Nephron progenitor cell (in vitro differentiated cells): ENCODE results near the gene ZMIZ1.

Experiments
- DNase-seq: peaks from one replicate; pipeline ENCODE4 v3.0.0; 2021
- H3K27ac Mint-ChIP-seq: 2 replicates; pipeline ENCODE4 v1.8.0; 2021; ENCODE audit warnings: mild to moderate bottlenecking, moderate library complexity, mixed read lengths
- H3K27me3 Mint-ChIP-seq: 2 replicates; pipeline ENCODE4 v1.8.0; 2021; ENCODE audit warnings: mild to moderate bottlenecking, low read depth, mixed read lengths; ENCODE audit not compliant: poor library complexity
- H3K36me3 Mint-ChIP-seq: 2 replicates; pipeline ENCODE4 v1.8.0; 2021; ENCODE audit warnings: low read depth, mixed read lengths
- H3K4me1 Mint-ChIP-seq: 2 replicates; pipeline ENCODE4 v1.8.0; 2021; ENCODE audit warnings: mixed read lengths
- H3K4me3 Mint-ChIP-seq: 2 replicates; pipeline ENCODE4 v1.8.0; 2021; ENCODE audit warnings: mild to moderate bottlenecking, moderate library complexity, mixed read lengths
- H3K9me3 Mint-ChIP-seq: 2 replicates; pipeline ENCODE4 v1.8.0; 2021; ENCODE audit warnings: mild to moderate bottlenecking, moderate library complexity, mixed read lengths
- TF ChIP-seq, protein P1 (sequence below): fragments of 200-600 bp; sonication (generic); IDR thresholded peaks from 2 replicates; pipeline ENCODE4 v1.5.0; 2021; ENCODE audit warnings: antibody characterized with exemption

Gene ZMIZ1

DNA sequence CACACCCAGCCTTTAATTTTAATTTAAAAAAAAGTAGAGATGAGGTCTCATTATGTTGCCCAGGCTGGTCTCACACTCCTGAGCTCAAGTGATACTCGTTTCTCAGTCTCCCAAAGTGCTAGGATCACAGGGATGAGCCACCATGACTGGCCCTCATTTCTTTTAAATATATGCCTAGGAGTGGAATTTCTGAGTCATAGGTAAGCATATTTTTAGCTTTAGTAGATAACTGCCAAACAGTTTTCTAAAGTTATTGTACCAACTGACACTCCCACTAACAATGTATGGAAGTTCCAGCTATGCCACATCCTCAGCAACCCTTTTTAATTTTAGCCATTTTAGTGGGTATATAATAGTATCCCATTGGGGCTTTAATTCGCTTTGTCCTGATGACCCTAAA, 264.7 kb downstream of the ZMIZ1 start:
- Mint-ChIP-seq H3K4me3 (no peak overlapping the region), H3K4me1 (peaks cover 25% of the 10 kb centered on the region)
- TF ChIP-seq, protein P1, sequence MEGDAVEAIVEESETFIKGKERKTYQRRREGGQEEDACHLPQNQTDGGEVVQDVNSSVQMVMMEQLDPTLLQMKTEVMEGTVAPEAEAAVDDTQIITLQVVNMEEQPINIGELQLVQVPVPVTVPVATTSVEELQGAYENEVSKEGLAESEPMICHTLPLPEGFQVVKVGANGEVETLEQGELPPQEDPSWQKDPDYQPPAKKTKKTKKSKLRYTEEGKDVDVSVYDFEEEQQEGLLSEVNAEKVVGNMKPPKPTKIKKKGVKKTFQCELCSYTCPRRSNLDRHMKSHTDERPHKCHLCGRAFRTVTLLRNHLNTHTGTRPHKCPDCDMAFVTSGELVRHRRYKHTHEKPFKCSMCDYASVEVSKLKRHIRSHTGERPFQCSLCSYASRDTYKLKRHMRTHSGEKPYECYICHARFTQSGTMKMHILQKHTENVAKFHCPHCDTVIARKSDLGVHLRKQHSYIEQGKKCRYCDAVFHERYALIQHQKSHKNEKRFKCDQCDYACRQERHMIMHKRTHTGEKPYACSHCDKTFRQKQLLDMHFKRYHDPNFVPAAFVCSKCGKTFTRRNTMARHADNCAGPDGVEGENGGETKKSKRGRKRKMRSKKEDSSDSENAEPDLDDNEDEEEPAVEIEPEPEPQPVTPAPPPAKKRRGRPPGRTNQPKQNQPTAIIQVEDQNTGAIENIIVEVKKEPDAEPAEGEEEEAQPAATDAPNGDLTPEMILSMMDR: no peak

DNA sequence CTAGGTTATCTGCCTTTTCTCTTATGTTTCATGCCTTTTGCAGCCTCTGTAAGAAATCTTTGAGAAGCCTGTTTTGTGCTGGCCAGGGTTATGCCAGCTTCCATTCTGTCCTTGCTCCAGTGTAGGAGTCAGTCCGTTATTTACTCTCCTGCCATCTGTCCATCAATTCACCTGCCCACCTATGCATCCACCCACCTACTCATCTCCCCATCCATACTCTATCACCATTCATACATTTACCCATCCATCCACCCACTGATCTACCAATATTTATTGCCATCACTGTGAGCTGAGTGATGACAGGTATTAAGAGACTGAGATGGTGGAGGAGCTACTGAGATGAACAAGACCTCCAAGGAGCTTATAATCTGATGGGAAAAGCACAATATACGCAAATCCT, 265.8 kb downstream of the ZMIZ1 start:
- Mint-ChIP-seq H3K36me3 (no peaks in the 10 kb centered on the region), H3K4me3 (no peak overlapping the region), H3K4me1 (peaks cover 25% of the 10 kb centered on the region), H3K27ac (no peak overlapping the region), H3K9me3 (peaks cover 23% of the 10 kb centered on the region), H3K27me3 (peaks cover 7% of the 10 kb centered on the region)
- TF ChIP-seq, protein P1: no peak
- no peak for DNase-seq

More for the DNA sequence above, 264.7 kb downstream of the ZMIZ1 start:
- no peak for DNase-seq
- no peaks in the 10 kb centered on the region for H3K36me3 Mint-ChIP-seq
- no peak overlapping the region for H3K27ac Mint-ChIP-seq
- H3K27me3 Mint-ChIP-seq: peaks cover 7% of the 10 kb centered on the region
- peaks cover 19% of the 10 kb centered on the region for H3K9me3 Mint-ChIP-seq

DNA sequence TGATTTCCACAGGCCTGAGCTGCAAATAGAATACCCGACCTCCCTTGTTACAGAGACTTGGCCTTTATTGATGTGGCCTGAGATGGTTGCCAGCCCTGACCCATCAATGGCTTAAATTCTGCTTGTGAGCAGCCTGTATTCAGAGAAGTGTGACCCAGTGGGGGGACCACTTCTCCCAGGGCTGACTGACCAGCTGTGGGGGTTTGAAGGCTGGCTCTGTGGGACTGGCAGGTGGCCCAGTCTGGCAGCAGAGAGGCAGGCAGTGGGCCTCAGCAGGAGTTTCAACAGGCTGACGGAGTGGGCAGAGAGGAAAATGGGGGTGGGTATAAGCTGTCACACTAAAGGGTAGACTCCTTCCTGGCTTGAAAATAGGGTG, 266.3 kb downstream of the ZMIZ1 start:
- no peak overlapping the region for H3K4me3 Mint-ChIP-seq
- peaks cover 23% of the 10 kb centered on the region for H3K9me3 Mint-ChIP-seq
- H3K27ac Mint-ChIP-seq: peak overlapping the region; percentile 77
- DNase-seq: no peak
- H3K4me1 Mint-ChIP-seq: peaks cover 25% of the 10 kb centered on the region
- no peaks in the 10 kb centered on the region for H3K36me3 Mint-ChIP-seq
- H3K27me3 Mint-ChIP-seq: peaks cover 7% of the 10 kb centered on the region
- TF ChIP-seq, protein P1: no peak

DNA sequence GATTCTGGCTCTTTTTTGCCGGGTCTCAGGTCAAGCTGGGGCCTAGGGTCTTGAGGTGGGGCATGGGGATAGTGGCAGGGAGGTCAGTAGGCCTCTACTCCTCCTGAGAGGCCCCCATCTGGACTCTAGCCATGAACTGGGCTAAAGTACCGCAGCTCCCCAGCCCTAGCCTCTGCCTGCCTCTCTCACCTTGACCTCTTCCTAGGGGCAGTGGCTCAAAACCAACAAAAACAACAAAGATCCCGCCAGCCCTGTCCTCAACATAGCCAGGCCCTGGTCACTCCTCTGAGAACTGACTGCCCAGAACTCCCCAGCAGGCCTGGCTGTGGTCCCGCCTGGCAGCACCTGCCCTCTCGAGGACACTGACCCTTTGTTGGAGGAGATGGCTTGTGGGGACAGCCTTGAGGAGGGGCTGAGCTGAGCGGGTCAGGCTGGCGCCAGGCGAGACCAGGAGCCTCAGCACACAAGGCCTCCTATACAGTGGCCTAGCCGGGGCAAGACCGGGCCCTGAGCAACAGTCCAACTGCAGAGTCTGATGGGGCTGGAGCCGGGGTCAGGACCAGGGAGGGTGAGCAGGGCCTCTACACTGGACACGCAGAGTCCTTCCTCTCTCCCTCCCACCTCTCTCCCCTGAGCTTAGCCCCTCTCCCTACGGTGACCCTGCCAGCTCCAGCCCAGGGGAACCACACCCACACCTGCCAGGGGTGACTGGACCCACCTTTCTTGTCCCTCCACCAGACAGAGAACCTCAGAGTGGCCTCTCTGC, 266.9 kb downstream of the ZMIZ1 start:
- no peak for DNase-seq
- Mint-ChIP-seq H3K27me3 (peaks cover 7% of the 10 kb centered on the region), H3K9me3 (peaks cover 23% of the 10 kb centered on the region), H3K36me3 (no peaks in the 10 kb centered on the region), H3K4me3 (no peak overlapping the region), H3K27ac (peak overlapping the region; percentile 77), H3K4me1 (peaks cover 25% of the 10 kb centered on the region)
- TF ChIP-seq, protein P1: no peak

DNA sequence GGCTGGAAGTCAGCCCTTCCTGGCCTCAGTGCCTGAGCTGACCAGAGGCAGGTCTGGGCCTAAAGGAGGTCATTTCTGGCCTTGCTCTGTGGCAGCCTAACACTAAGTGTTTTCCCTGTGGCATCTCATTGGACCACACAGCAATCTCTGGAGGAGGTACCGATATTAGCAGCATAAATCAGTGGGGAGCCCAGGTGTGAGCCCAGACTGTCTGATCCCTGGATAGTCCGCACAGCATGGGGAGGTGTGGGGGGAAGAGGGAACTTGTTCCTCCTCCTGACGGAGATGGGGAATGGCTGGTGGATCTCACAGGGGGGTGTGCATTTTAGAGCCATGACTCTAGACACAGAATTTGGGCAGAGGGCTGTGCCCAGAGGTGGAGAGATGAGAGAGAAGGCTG, 267.5 kb downstream of the ZMIZ1 start:
- H3K9me3 Mint-ChIP-seq: peaks cover 23% of the 10 kb centered on the region

More for the DNA sequence above, 267.5 kb downstream of the ZMIZ1 start:
- peak overlapping the region; percentile 49 for H3K27ac Mint-ChIP-seq
- no peak overlapping the region for H3K4me3 Mint-ChIP-seq
- peaks cover 4% of the 10 kb centered on the region for H3K27me3 Mint-ChIP-seq
- H3K36me3 Mint-ChIP-seq: no peaks in the 10 kb centered on the region
- TF ChIP-seq, protein P1: no peak
- peaks cover 25% of the 10 kb centered on the region for H3K4me1 Mint-ChIP-seq
- no peak for DNase-seq
